GM18498 (cell line): ENCODE results near the gene COQ8B.
A peak's percentile ranks its signal among the peaks of the same experiment; 100 is the strongest.
"Not testable (repeated sequence)": the region's sequence is repeated elsewhere in the genome, so short reads cannot be mapped to it uniquely, and the experiment has no call there.

Experiments used
- ATAC-seq: cut with Tn5 transposase; IDR thresholded peaks from one replicate; pipeline ENCODE4 v1.9.1; 2021; ENCODE audit warnings: mild to moderate bottlenecking, moderate library complexity; ENCODE audit not compliant: unreplicated experiment

Gene COQ8B

DNA sequence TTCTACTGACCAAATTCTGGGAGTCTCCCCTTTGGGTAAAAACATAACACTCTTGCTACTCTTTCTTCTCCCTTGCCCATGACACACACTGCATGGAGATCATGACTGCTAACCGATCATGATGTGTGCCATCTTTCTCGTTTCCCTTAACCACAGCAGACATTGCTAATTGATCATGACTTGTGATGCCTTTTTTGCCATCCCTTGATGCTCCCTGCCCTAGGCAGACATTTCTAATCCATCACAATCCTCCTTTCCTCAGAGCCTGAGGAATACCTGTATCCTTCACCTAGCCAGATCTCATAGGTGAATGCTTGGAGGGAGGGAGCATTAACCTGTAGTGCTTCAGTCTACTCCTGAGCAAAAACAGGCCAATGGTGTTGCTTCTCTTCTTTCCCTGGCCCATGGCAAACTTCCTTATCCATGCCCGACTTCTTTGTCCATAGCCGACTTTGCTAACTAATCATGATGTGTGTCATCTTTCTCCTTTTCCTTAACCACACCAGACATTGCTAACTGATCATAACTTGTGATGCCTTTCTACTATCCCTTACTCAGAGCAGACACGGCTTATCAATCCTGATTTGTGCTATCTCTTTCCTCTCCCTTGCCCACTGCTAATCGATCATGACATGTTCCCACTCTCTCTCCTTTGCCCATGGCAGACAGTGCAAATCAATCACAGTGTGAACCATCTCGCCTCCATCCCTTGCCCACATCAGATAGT is 44.0 kb downstream of the COQ8B start:
- ATAC-seq = no peak

- no peak for ATAC-seq
These were observed 44.6 kb downstream of the COQ8B start for GRCh38 chr19:40672038-40672437.

GRCh38 chr19:40671404-40671803 is 45.3 kb downstream of the COQ8B start:
- no peak for ATAC-seq

- ATAC-seq = no peak
These were observed 47.6 kb downstream of the COQ8B start for GRCh38 chr19:40668991-40669614.

- ATAC-seq = no peak
These were observed 49.1 kb downstream of the COQ8B start for GRCh38 chr19:40667602-40668001.

GRCh38 chr19:40666803-40667438 is 49.8 kb downstream of the COQ8B start:
- ATAC-seq = no peak

GRCh38 chr19:40663695-40664692 is 52.7 kb downstream of the COQ8B start:
- no peak for ATAC-seq

GRCh38 chr19:40662925-40663694 is 53.6 kb downstream of the COQ8B start:
- ATAC-seq = peak; percentile 87

- no peak for ATAC-seq
These were observed 55.1 kb downstream of the COQ8B start for GRCh38 chr19:40661616-40662015.

- no peak for ATAC-seq
These were observed 57.1 kb downstream of the COQ8B start for GRCh38 chr19:40659566-40659965.

DNA sequence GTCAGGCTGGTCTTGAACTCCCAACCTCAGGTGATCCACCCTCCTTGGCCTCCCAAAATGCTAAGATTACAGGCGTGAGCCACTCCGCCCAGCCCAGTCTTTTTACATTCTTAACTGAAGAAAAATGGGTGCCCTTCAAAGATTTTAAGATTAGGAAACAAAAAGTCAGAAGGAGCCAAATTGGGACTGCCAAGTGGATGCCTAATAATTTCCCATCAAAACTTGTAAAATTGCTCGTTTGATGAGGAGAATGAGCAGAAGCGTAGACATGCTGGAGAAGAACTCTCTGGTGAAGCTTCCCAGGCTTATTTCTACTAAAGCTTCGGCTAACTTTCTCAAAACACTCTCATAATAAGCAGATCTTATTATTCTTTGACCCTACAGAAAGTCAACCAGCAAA is 57.6 kb downstream of the COQ8B start:
- ATAC-seq = no peak

DNA sequence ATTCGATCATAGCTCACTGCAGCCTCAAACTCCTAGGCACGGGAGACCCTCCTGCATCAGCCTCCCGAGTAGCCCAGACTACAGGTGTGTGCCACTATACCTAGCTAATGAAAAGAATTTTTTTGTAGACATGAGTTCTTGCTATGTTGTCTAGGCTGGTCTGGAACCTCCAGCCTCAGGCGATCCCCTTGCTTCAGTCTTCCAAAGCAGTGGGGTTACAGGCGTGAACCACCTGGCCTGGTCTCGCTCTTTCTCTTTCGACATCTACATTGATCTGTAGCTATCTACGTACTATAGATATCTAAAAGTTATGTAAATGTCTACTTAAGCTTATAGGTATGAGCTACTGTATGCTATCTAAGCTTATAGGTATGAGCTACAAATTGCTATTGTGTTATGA is 58.7 kb downstream of the COQ8B start:
- ATAC-seq = no peak

DNA sequence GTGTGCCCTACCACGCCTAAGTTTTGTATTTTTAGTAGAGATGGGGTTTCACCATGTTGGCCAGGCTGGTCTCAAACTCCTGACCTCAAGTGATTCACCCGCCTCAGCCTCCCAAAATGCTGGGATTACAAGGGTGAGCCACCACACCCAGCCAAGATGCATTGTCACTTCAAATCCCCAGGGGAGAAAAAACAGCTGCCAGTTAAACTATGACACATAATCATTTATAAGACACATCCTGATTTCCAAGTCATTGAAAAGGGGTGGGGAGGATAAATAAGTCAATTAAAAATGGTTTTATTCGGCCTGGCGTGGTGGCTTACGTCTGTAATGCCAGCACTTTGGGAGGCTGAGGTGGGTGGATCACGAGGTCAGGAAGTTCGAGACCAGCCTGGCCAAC is 61.0 kb downstream of the COQ8B start:
- not testable (repeated sequence) for ATAC-seq

- not testable (repeated sequence) for ATAC-seq
These were observed 64.4 kb downstream of the COQ8B start for GRCh38 chr19:40652303-40652702.

GRCh38 chr19:40650749-40651305 is 65.9 kb downstream of the COQ8B start:
- ATAC-seq = no peak

DNA sequence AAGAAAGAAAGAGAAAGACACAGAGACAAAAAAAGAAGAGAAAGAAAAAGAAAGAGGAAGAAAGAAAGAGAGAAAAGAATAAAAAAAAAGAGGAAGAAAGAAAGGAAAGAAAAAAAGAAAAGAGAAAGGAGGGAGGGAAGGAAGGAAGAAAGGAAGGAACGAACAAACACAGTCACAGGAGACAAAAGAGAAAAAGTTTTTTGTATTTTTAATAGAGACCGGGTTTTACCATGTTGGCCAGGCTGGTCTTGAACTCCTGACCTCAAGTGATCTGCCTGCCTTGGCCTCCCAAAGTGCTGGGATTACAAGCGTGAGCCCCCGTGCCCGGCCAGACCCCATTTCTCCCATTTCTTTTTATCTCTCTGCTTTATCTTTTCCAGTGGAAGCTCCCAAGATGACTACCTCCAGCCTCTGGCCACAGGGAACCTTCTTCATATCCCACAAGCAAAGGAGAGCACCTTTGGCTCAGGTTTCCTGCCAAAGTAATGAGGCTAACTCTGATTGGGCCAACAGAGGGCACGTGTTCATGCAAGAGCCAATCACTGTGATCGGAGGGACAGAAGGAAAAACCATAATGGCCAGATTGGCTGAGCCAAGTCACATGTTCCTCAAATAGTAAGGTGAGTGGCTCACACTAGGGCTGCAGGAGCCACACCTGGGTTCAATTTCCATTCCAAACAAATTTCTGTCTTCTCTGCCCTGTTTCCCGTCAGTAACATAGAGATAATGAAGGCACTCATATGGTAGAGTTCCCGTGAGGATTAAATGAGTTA is 66.6 kb downstream of the COQ8B start:
- not testable (repeated sequence) for ATAC-seq

DNA sequence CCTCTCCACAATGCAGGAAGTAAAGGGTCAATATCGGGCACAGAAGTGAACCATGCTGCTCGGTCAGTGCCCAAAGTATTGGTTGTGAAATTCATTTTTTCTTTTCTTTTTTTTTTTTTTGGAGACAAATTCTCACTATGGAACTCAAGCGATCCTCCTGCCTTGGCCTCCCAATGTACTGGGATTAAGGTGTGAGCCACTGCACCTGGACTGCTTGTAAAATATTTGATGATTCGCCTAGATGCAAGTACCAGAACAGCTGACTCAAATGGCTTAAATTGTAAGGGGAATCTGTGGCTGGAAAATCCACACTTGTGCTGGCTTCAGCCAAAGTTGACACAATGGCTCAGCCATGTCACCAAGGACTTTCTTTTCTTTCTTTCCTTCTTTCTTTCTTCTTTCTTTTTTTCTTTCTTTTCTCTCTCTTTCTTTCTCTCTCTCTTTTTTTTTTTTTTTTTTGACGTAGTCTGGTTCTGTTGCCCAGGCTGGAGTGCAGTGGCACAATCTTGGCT is 69.9 kb downstream of the COQ8B start:
- ATAC-seq = no peak

DNA sequence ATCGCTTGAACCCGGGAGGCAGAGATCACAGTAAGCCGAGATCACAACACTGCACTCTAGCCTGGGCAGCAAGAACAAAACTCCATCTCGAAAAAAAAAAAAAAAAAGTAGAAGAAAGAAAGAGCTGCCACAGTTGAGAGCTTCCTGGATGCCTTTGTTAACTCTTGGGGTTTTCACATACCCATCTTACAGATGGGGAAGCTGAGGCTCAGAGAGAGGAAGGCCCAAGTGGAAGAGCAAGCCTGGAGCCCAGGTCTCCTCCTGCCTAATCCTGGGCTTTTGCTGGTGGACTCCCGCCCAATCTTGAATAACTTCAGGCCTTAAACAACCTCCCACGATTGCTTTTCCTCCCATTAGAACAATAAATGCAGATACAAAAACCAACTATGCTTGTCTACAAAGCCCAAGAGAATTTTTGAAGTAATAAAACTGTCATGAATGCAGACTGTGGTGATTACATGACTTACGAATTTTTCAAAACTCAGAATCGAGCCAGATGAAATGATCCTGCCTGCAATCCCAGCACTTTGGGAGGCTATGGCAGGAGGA is 73.9 kb downstream of the COQ8B start:
- no peak for ATAC-seq
